ENCODE measurements around the gene CLDN24. TPM values are rescaled to one million over a fixed set of nuclear protein-coding genes. Genes with fewer than 3 reads are reported as not detected.

CLDN24 gene
- total RNA-seq, 1 donor from 2014 or later = not detected

- Mint-ChIP-seq H3K9me3 (ENCODE audit: unreplicated experiment) (no peaks in the 10 kb centered on the region), H3K27me3 (ENCODE audit: unreplicated experiment) (peaks cover 14% of the 10 kb centered on the region), H3K4me3 (ENCODE audit: unreplicated experiment) (no peak overlapping the region), H3K36me3 (ENCODE audit: low read depth, unreplicated experiment) (peaks cover 23% of the 10 kb centered on the region), H3K4me1 (ENCODE audit: unreplicated experiment) (peaks cover 5% of the 10 kb centered on the region), H3K27ac (ENCODE audit: unreplicated experiment) (no peak overlapping the region)
- DNase-seq (ENCODE audit: low spot score) = no peak
- TF ChIP-seq CTCF (IDR thresholded peaks at IDR 0.05; ENCODE audit: unreplicated experiment) = no peak
These were observed 7.4 kb downstream of the CLDN24 start for GRCh38 chr4:183314806-183315205.

DNA sequence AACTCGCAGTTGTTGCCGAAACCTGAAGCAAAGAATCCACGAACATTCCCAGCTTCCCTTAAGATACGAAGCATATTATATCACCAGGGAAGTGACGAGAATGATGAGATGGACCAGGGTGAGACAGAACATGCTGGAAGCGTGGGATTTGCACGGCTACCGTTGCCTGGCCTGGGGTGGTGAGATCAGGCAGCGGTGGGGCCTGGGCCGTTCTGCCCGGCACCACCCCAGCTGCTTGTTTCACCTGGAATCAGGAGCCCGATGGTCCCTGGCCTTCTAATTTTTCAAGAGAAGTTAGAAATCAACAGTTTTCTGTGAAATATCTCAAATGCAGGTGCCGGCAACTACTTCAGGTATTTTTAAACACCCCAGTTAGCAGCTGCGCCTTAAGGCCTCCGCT, 7.9 kb downstream of the CLDN24 start:
- no peak for DNase-seq (ENCODE audit: low spot score)
- H3K27ac Mint-ChIP-seq (ENCODE audit: unreplicated experiment) = no peak overlapping the region
- H3K4me1 Mint-ChIP-seq (ENCODE audit: unreplicated experiment) = peaks cover 5% of the 10 kb centered on the region
- peaks cover 23% of the 10 kb centered on the region for H3K36me3 Mint-ChIP-seq (ENCODE audit: low read depth, unreplicated experiment)
- H3K4me3 Mint-ChIP-seq (ENCODE audit: unreplicated experiment) = no peak overlapping the region
- no peaks in the 10 kb centered on the region for H3K9me3 Mint-ChIP-seq (ENCODE audit: unreplicated experiment)
- peaks cover 14% of the 10 kb centered on the region for H3K27me3 Mint-ChIP-seq (ENCODE audit: unreplicated experiment)
- no peak for TF ChIP-seq CTCF (IDR thresholded peaks at IDR 0.05; ENCODE audit: unreplicated experiment)

DNA sequence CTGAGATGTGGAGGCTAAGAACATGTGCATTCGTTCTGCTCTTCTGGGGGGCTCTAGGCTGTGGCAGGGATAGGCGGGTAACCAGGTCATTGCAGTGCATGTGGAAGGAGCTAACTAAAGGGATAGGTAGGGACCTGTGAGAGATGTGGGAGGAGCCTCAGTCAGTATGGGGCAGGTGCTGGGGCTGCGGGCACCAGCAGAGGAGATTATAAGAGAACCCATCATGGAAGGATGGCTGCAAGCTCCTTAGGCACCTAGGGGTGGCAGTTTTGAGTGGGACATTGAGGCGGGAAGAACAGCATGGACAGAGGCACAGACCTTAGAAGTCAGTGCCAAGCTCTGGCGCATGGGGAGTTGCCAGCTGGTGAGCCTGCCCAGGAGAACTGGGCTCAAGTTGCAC, 9.4 kb downstream of the CLDN24 start:
- H3K27ac Mint-ChIP-seq (ENCODE audit: unreplicated experiment) = no peak overlapping the region
- peaks cover 5% of the 10 kb centered on the region for H3K4me1 Mint-ChIP-seq (ENCODE audit: unreplicated experiment)
- H3K27me3 Mint-ChIP-seq (ENCODE audit: unreplicated experiment) = peaks cover 14% of the 10 kb centered on the region
- no peaks in the 10 kb centered on the region for H3K9me3 Mint-ChIP-seq (ENCODE audit: unreplicated experiment)
- DNase-seq (ENCODE audit: low spot score) = no peak
- peaks cover 23% of the 10 kb centered on the region for H3K36me3 Mint-ChIP-seq (ENCODE audit: low read depth, unreplicated experiment)
- H3K4me3 Mint-ChIP-seq (ENCODE audit: unreplicated experiment) = no peak overlapping the region
- no peak for TF ChIP-seq CTCF (IDR thresholded peaks at IDR 0.05; ENCODE audit: unreplicated experiment)

GRCh38 chr4:183306811-183307210, 15.4 kb downstream of the CLDN24 start:
- Mint-ChIP-seq H3K27ac (ENCODE audit: unreplicated experiment) (no peak overlapping the region), H3K27me3 (ENCODE audit: unreplicated experiment) (no peaks in the 10 kb centered on the region), H3K36me3 (ENCODE audit: low read depth, unreplicated experiment) (no peaks in the 10 kb centered on the region), H3K9me3 (ENCODE audit: unreplicated experiment) (no peaks in the 10 kb centered on the region), H3K4me3 (ENCODE audit: unreplicated experiment) (no peak overlapping the region), H3K4me1 (ENCODE audit: unreplicated experiment) (no peaks in the 10 kb centered on the region)
- no peak for TF ChIP-seq CTCF (IDR thresholded peaks at IDR 0.05; ENCODE audit: unreplicated experiment)
- DNase-seq (ENCODE audit: low spot score) = no peak

DNA sequence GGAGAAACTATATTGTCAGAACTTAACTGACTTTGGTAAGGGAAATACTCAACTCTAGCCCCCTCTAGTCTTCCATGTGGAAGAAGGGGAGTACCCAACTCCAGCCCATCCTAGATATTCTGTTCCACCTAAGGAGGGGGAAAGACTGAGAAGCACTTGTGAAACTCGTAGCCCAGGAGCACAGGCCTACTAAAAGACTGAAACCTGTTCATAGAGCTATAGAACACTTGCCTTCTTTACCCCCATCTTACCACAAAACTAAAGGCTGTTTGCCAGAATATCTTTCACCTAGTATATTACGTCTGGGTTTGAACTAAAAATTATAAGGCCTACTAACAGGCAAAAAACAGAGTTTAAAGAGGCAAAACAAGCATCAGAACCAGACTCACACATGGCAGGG, 17.7 kb downstream of the CLDN24 start:
- no peaks in the 10 kb centered on the region for H3K27me3 Mint-ChIP-seq (ENCODE audit: unreplicated experiment)
- no peaks in the 10 kb centered on the region for H3K36me3 Mint-ChIP-seq (ENCODE audit: low read depth, unreplicated experiment)
- no peak overlapping the region for H3K27ac Mint-ChIP-seq (ENCODE audit: unreplicated experiment)
- no peak for DNase-seq (ENCODE audit: low spot score)
- H3K4me3 Mint-ChIP-seq (ENCODE audit: unreplicated experiment) = no peak overlapping the region
- no peaks in the 10 kb centered on the region for H3K9me3 Mint-ChIP-seq (ENCODE audit: unreplicated experiment)
- no peak for TF ChIP-seq CTCF (IDR thresholded peaks at IDR 0.05; ENCODE audit: unreplicated experiment)
- peaks cover 10% of the 10 kb centered on the region for H3K4me1 Mint-ChIP-seq (ENCODE audit: unreplicated experiment)
